HepG2 (cell line): Measurements from ENCODE around the gene TMEM187. TPM values are rescaled to one million over a fixed set of nuclear protein-coding genes. Genes with fewer than 3 reads are reported as not detected.

Source experiments
- AGO2 ChIP-seq: fragments of 200-400 bp; formaldehyde crosslinking; optimal IDR thresholded peaks from 2 replicates; pipeline ENCODE3; 2017; ENCODE audit warnings: mild to moderate bottlenecking, low read depth, low read length, moderate library complexity
- IKZF1 ChIP-seq: fragments of 450-650 bp; IDR thresholded peaks from 2 replicates; pipeline ENCODE4 v1.7.1; 2016
- IKZF4 ChIP-seq: sonication (generic); formaldehyde crosslinking; IDR thresholded peaks from 2 replicates; pipeline ENCODE4 v1.5.1; 2020; ENCODE audit warnings: borderline replicate concordance, mild to moderate bottlenecking, low read depth, missing genetic modification reagents; ENCODE audit errors: not compliant biosample characterization
- NCOA5 ChIP-seq: sonication (generic); formaldehyde crosslinking; IDR thresholded peaks from 2 replicates; pipeline ENCODE4 v1.4.0; 2020; ENCODE audit warnings: missing genetic modification reagents
- RBFOX2 ChIP-seq: fragments of 200-400 bp; formaldehyde crosslinking; IDR thresholded peaks from 2 replicates; pipeline ENCODE4 v1.6.1; 2017; ENCODE audit warnings: low read depth, mild to moderate bottlenecking, low read length
- SNAPC2 ChIP-seq: sonication (generic); formaldehyde crosslinking; IDR thresholded peaks from 2 replicates; pipeline ENCODE4 v1.8.1; 2022; ENCODE audit warnings: mild to moderate bottlenecking, missing genetic modification reagents
- SRF ChIP-seq: IDR thresholded peaks from 2 replicates; pipeline ENCODE4 v1.6.1; 2011; ENCODE audit warnings: mild to moderate bottlenecking, low read depth, low read length, moderate library complexity
- THYN1 ChIP-seq: sonication (generic); formaldehyde crosslinking; IDR thresholded peaks from 2 replicates; pipeline ENCODE4 v1.8.1; 2023; ENCODE audit warnings: low read depth, mild to moderate bottlenecking, moderate library complexity, missing genetic modification reagents, borderline replicate concordance
- TP53 ChIP-seq: sonication (generic); formaldehyde crosslinking; conservative IDR thresholded peaks from 2 replicates; pipeline ENCODE4 v1.4.0; 2020; ENCODE audit warnings: missing genetic modification reagents
- ZHX2 ChIP-seq, 2 experiments: sonication (generic) in 1 of 2; formaldehyde crosslinking in 1 of 2; IDR thresholded peaks; 2 replicates each; pipeline versions ENCODE4 v1.6.1 to v1.9.0; 2014 to 2022; ENCODE audit warnings: antibody characterized with exemption in 1 of 2, borderline replicate concordance in 1 of 2, inconsistent platforms in 1 of 2, low read depth in 1 of 2, missing genetic modification reagents in 1 of 2
- ZIK1 ChIP-seq: sonication (generic); formaldehyde crosslinking; IDR thresholded peaks from 2 replicates; pipeline ENCODE4 v1.5.0; 2020; ENCODE audit warnings: mild to moderate bottlenecking, low read depth, missing genetic modification reagents, borderline replicate concordance
- ZNF138 ChIP-seq: sonication (generic); formaldehyde crosslinking; IDR thresholded peaks from 2 replicates; pipeline ENCODE4 v1.5.0; 2020; ENCODE audit warnings: mild to moderate bottlenecking, low read depth, missing genetic modification reagents
- ZNF460 ChIP-seq: sonication (generic); formaldehyde crosslinking; IDR thresholded peaks from 2 replicates; pipeline ENCODE4 v1.5.1; 2020; ENCODE audit warnings: missing genetic modification reagents, mild to moderate bottlenecking, borderline replicate concordance
- ZNF570 ChIP-seq: sonication (generic); formaldehyde crosslinking; IDR thresholded peaks from 2 replicates; pipeline ENCODE4 v1.4.0; 2020; ENCODE audit warnings: mild to moderate bottlenecking, missing genetic modification reagents, borderline replicate concordance
- ZNF776 ChIP-seq: sonication (generic); formaldehyde crosslinking; IDR thresholded peaks from 2 replicates; pipeline ENCODE4 v1.4.0; 2020; ENCODE audit warnings: mild to moderate bottlenecking, missing genetic modification reagents
- polyA plus RNA-seq, 8 experiments: library from polyadenylated mRNA; depleted of rRNA in 3 of 8; stranded (reverse) in 7 of 8; unstranded in 1 of 8; fragments of >200 nt; fragmentation: Illumina TruSeq in 4 of 8; extraction: Trizol in 4 of 8; gene quantifications; 2 replicates each; pipeline versions ENCODE4 v1.2.1 to v1.2.3, GENCODE V29; 2011 to 2016; ENCODE audit warnings: low read depth in 4 of 8, missing spikeins in 1 of 8, mixed read lengths in 1 of 8; ENCODE audit not compliant: insufficient read depth in 1 of 8
- total RNA-seq, 5 experiments: library from RNA; depleted of rRNA; stranded (reverse); fragments of >200 nt; fragmentation: Illumina TruSeq; extraction: Trizol; gene quantifications; 2 replicates each; pipeline ENCODE4 v1.2.3, GENCODE V29; 2016; ENCODE audit warnings: low read depth in 1 of 5
- TF ChIP-seq, protein P1 (sequence below): sonication (generic); formaldehyde crosslinking; IDR thresholded peaks from 2 replicates; pipeline ENCODE4 v1.5.0; 2020; ENCODE audit warnings: mild to moderate bottlenecking, missing genetic modification reagents
- TF ChIP-seq, protein P2 (sequence below): sonication (generic); formaldehyde crosslinking; IDR thresholded peaks from 2 replicates; pipeline ENCODE4 v1.4.0; 2020; ENCODE audit warnings: low read depth, mild to moderate bottlenecking, missing genetic modification reagents

Gene TMEM187
- total and polyA plus RNA-seq, 2 of the 13 experiments (the other 11 are each of a cell fraction or from before 2014, with no cell fraction given) = 2.2 to 6.2 TPM

- no peak for TF ChIP-seq ZNF460 (CRISPR knock-in tag)
- no peak for TF ChIP-seq THYN1
- TF ChIP-seq, protein P1, sequence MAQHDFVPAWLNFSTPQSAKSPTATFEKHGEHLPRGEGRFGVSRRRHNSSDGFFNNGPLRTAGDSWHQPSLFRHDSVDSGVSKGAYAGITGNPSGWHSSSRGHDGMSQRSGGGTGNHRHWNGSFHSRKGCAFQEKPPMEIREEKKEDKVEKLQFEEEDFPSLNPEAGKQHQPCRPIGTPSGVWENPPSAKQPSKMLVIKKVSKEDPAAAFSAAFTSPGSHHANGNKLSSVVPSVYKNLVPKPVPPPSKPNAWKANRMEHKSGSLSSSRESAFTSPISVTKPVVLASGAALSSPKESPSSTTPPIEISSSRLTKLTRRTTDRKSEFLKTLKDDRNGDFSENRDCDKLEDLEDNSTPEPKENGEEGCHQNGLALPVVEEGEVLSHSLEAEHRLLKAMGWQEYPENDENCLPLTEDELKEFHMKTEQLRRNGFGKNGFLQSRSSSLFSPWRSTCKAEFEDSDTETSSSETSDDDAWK (CRISPR knock-in tag) = no peak
- 0 out of 2 replicates have a peak, but pooled peaks have one; percentile 12 for TF ChIP-seq RBFOX2
- no peak for TF ChIP-seq ZNF776 (CRISPR knock-in tag)
- TF ChIP-seq SNAPC2 (CRISPR knock-in tag) = no peak
- TF ChIP-seq TP53 (CRISPR knock-in tag) = no peak
- TF ChIP-seq NCOA5 = no peak
- TF ChIP-seq ZNF570 (CRISPR knock-in tag) = no peak
- TF ChIP-seq AGO2 = peak; percentile 12
- TF ChIP-seq IKZF1 = no peak
- no peak for TF ChIP-seq SRF
- TF ChIP-seq ZIK1 (CRISPR knock-in tag) = no peak
- TF ChIP-seq IKZF4 (CRISPR knock-in tag) = no peak
- TF ChIP-seq, protein P2, sequence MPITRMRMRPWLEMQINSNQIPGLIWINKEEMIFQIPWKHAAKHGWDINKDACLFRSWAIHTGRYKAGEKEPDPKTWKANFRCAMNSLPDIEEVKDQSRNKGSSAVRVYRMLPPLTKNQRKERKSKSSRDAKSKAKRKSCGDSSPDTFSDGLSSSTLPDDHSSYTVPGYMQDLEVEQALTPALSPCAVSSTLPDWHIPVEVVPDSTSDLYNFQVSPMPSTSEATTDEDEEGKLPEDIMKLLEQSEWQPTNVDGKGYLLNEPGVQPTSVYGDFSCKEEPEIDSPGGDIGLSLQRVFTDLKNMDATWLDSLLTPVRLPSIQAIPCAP = no peak
- no peak for TF ChIP-seq ZHX2 (IDR thresholded peaks at IDR 0.05; ENCODE audit: low read depth)
- no peak for TF ChIP-seq ZHX2 (CRISPR knock-in tag; IDR thresholded peaks at IDR 0.05; ENCODE audit: borderline replicate concordance)
- no peak for TF ChIP-seq ZNF138 (CRISPR knock-in tag)
Observed at GRCh38 chrX:153970357-153971123, 2.0 kb upstream of the TMEM187 start (continued).
